A549 (cell line): ENCODE results near the gene EEF1A1.

ENCODE experiments used
- CHD4 ChIP-seq: fragments of 200-600 bp; sonication (generic); IDR thresholded peaks from 2 replicates; pipeline ENCODE4 v1.6.1; 2016; ENCODE audit warnings: antibody characterized with exemption, mild to moderate bottlenecking, borderline replicate concordance
- HDAC2 ChIP-seq: fragments of 200-600 bp; sonication (generic); IDR thresholded peaks from 2 replicates; pipeline ENCODE4 v1.6.1; 2016

DNA sequence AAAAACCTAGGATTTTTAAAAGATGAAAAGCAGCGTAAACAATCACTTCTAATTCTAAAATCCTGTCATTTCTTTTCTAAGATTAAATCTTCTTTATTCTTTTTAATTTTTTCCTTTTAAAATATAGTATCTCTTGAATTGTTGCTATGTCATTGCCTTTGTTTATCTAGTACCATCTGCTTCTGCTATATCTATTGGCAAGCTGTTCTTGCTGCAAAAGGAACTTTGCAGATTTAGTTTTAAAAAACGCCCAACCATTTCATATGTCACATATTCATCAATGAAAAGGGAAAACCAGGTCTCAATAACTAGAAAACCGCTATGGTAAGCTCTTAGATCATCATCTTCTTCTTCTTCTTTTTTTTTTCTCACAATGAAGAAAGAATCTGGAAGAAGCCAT, 11.5 kb upstream of the EEF1A1 start:
- TF ChIP-seq CHD4 (no peak), HDAC2 (no peak)
